ENCODE data around the gene ACTN4.

Gene ACTN4

DNA sequence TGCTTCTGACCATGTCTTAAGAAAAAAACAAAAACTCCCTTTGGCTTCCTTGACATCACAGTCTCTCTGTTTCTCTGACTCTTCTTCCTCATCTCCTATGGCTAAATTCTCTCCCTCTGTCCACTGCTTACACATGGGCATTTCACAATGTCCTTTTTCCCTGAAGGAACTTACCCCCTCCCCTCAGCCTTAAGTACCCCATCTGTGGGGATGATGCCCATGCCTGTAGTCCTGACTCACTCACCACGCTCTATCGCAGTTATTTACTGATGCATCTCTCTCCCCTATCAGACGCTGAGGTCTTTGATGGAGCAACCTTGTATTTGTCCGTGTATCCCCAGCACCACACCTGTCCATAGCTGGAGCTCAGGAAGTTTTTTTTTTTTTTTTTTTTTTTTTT is 32.4 kb downstream of the ACTN4 start:
- DNase-seq, result no peak

DNA sequence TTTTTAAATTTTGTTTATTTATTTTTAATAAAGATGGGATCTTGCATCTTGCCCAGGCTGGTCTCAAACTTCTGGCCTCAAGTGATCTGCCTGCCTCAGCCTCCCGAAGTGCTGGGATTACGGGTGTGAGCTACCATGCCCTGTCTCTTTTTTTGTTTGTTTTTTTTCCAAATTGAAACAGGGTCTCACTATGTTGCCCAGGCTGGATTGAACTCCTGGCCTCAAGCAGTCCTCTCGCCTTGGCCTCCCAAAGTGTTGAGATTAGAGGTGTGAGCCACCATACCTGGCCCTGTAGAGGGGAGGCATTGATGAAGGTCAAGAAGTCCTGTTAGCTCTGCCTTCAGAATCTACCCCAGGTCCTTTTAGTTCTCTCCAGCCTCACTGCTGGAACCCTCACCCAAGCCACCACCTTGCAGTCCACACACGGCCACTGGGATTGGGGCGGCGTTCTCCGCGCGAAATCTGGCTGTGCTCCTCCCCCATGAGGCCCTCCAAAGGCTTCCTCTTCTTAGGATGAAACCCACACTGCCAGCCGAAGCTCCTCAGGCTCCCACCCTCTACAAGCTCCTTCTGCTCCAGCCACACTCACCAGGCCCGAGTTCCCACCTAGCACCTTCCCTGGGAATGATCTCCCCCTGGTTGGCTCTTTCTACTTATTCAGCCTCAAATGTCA is 34.9 kb downstream of the ACTN4 start:
- no peak for DNase-seq

DNA sequence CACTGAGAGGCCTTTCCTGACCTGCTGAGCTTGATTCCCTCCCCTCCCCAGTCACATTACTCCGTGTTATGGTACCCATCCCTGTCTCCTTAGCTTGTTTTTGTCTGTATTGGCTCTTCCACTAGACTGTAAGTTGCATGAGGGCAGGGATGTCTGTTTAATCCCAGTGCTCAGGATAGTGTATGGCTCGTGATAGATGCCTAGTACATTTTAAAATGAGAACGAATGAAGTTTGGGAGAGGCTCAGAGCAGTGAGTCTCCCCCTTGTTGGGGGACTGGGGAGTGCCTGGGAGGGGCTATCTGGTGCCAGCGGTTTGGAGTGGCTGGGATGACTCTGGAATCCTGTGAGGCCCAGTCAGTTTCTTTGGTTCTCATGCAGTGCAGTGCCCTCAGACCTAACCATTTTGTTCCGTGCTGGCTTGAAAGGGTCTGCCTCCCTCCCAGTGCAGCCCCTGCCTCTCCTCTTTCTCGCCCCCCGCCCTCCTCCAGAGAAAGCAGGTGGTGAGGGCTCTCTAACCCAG is 35.5 kb downstream of the ACTN4 start:
- no peak for DNase-seq

DNA sequence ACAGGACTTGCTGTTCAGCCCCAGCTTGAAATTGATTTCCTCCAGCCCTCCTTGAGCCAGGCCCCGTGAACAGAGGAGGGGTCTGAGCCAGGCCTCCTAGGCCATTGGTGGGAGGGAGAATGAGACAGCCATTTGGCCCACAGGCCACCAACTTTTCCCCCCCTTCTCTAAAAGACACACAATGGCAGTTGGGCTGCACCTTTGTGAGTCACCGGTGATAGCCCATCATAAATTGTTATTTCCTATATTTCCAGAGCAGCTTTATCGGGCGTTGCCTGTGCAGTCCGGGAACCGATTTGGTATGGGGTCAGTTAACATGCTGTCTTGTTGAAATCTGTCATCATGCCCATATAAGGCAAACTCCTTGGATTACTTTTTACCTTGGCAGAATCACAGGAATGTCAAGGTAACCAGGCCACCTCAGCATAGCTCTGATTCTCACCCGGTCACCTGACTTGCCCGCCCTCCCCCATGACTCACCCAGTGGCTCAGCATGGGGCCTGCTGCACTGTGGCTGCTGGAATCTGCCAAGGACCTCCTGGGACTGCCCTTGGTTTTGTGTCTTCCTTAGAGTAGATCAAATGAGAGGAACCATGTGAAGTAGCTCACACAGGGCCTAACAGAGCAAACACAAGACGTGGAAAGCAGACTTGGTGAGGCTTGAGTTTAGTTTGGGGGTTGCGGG is 36.1 kb downstream of the ACTN4 start:
- peak; percentile 48 for DNase-seq

DNA sequence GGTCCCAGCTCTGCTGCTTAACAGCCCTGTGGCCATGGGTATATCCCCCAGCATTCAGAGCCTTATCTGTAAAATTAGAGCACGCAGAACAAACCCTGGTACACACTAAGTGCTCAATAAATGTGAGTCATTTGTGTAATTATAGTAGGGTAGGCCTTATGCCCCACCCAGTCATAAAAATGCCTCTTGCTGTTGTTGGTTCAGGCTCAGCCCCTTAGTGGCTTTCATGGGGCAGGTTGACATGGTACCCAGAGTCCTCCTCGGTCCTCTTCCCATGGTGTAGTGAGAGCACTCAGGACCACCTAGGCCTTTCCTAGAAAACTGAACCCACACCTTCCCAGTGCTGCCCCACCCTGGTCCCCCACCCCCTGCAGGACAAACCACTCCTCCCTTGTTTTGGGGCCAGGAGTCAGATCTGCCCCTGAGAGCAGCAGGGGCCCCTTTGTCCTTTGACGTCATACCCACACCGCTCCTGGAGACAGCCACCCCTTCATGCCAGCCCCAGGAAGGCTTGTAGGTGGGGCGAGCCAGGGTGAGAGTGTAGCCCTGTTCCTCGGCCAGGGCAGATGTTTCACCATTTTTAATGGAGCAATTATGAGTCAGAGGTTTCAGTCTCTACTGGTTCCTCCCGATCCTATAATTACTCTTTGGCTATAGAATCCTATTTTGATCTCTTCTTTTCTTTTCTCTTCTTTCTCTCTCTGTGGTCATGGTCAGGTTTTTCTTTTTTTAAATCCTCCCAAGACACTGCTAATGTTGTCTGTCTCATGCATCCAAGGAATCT is 36.8 kb downstream of the ACTN4 start:
- peak; percentile 62 for DNase-seq

DNA sequence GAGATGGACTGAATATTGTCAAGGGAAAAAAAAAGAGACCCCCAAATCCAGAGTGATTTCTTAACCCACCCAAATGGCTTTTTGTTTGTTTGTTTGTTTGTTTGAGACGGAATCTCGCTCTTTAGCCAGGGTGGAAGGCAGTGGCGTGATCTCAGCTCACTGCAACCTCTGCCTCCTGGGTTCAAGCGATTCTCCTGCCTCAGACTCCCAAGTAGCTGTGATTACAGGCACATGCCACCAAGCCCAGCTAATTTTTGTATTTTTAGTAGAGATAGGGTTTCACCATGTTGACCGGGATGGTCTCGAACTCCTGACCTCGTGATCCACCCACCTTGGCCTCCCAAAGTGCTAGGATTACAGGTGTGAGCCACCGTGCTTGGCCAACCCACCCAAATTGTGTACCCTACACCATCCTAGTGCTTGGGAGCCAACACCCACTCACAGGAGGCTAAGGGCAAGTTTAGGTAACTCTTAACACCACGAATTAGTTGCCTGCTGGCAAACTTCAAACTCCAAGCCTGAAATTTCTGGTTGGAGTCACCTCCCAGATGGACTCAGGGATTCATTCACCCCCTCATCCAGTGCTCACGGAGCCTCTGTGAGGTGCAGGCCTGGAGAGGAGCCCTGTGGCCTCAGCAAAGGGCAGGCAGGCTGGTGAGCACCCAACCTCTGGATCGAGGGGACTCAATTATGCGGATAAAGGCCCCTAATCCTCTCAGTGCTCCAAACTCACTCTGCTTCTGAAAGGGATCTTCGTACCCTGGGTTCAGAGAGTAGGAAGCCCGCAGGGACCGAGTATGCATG is 37.6 kb downstream of the ACTN4 start:
- DNase-seq, result no peak

DNA sequence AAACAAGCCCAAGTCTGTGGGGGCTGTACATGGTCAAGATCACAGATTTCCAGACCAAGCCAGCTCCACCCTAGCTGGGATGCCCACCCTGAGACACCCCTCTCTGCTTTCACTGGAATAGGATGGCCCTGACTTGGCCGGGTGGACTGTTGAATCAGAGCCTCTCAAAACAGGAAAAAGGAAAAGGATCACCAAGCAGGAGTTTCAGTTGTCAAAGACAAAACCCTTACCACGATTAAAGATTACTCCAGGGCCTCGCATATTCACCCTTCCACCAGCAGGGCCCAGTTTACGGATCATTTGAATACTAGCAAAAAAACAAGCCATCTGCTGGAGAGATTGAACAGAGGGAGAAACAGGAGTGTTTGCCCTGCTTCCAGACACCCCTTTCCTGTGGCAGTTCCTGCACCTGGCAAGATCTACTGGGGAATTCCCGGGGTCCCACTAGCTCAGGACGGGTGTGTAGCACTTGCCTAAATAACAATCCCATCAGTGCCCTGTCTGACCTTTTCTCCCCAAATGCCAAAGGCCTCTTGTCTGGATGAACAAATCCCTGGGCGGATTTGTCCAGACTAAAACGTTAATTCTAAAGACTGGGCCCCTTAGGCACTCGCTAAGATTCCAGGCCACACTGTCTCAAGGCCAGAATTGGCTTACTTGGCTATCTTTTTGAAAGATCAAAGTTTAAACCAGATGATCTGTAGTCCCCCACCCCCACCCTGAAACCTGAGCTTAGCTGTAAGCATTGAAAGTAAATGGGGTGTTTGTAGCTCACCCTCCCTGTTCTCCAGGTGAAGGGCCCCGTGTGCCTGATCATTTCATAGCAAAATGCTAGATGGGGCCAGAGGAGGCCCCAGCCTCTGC is 38.4 kb downstream of the ACTN4 start:
- DNase-seq, result no peak

DNA sequence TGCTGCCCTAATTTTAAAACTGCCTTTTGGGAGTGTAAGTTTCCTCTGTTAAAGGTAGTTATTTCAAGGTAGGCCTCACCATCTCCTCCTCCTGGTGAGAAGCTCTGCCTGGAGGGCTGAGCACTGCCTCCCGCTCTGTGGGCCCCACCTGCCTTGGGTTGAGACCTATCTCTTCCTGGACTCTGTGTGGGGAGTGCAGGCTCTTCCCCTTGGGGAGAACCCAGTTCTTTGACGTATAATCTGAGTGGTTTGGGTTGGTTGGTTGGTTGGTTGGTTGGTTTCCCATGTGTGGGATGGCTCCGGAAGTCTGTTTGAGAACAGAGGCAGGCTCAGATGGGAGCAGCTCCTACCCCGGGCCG is 39.1 kb downstream of the ACTN4 start:
- DNase-seq, result no peak

DNA sequence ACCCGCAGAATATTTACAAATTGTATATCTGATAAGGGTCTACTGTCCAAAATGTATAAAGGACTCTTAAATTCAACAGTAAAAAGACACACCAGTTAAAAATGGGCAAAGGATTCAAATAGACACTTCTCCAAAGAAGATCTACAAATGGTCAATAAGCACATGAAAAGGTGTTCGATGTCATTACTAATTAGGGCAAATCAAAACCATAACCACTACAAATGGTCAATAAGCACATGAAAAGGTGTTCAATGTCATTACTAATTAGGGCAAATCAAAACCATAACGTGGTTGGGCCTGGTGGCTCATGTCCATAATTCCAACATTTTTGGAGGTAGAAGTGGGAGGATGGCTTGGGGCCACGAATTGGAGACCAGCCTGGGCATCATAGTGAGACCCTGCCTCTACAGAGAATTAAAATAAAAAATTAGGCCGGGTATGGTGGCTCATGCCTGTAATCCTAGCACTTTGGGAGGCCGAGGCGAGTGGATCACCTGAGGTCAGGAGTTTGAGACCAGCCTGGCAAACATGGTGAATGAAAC is 40.5 kb downstream of the ACTN4 start:
- no peak for DNase-seq

DNA sequence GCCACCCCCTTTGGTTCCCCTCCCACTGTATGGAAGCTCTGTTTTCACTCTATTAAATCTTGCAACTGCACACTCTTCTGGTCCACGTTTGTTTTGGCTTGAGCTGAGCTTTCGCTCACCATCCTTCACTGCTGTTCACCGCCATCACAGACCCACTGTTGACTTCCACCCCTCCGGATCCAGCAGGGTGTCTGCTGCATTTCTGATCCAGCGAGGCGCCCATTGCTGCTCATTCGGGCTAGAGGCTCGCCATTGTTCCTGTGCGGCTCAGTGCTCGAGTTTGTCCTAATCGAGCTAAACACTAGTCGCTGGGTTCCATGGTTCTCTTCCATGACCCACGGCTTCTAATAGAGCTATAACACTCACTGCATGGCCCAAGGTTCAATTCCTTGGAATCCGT is 42.7 kb downstream of the ACTN4 start:
- DNase-seq, result no peak

DNA sequence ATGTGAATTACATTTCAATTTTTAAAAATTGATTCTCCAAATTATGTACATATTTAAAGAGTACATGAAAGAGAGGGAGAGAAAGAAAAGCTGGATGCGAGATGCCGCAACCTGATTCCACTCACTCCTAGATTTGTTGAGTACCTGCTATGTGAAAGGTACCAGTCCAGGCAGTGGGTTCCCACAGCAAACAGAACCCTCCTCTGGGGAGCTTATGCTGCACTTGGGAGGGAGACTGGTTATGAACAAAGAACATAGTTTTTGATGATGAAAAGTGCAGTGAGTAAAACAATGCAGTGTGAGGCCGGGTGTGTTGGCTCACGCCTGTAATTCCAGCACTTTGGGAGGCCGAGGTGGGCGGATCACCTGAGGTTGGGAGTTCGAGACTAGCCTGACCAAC is 43.4 kb downstream of the ACTN4 start:
- DNase-seq, result no peak

DNA sequence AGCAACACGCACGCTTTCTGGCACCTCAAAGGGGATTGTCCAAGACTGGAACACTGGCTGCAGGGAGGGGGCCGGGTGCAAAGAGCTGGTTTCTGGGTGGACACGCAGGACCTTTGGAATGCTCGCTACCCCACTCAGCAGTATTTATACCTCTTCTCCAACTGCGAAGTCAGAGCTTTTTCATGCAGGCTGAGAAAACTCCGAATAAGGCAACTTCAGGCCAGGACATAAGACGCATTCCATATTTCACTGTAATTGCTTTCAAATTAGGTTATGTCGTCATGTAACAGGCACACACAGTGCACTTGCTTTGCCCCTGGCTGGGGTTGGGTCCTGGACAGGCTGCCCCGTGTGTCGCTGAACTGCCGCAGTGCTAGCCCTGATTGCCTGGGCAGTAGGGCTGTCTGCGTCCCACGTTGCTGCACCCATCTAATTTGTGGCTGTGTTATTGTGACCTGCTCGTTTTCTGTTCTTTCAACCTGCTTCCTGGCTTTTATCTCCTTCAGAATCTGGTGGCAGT is 44.5 kb downstream of the ACTN4 start:
- DNase-seq, result no peak

DNA sequence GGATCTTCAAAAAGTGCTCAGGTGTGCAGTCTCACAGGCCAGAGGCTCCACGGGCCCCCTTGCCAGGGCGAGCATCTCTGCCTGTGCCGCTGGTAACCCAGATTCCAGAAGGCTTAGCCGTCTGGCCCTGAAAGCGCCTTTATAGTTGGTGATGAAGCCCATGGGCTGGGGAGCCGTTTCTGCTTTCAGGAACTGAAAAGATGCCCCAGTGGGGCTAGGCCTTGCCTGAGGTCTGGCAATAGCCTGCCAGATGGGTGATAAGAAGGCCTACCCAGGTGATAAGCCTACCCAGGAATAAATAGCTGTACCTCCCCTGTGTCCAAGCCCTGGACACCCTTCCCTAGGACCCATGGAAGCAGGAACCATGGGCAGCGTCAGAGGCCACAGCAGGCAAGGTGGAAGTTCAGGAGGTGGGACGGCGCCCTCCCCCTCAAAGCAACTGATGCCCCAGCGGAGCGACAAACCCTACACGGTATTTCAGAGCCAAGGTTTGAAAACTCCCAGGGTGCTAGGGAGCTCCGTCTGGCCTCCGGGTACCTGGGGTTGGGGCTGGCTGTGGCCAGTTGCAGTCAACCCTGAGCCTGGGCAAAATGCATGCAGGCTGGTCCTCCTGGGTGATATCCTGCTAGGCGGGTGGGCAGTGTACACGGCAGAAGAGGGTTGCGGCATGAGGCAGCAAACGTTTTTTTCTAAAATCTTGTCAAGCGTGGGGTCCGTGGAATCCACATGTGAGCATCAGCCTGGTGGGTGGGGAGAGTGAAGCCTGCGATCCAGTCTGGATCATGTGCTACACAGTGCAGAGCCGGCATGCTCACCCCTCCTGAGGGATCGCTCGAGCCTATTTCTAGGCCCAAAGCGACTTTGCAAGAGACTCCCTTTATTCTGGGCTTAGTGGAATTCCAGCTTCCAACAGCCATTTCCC is 45.3 kb downstream of the ACTN4 start:
- DNase-seq, result no peak

DNA sequence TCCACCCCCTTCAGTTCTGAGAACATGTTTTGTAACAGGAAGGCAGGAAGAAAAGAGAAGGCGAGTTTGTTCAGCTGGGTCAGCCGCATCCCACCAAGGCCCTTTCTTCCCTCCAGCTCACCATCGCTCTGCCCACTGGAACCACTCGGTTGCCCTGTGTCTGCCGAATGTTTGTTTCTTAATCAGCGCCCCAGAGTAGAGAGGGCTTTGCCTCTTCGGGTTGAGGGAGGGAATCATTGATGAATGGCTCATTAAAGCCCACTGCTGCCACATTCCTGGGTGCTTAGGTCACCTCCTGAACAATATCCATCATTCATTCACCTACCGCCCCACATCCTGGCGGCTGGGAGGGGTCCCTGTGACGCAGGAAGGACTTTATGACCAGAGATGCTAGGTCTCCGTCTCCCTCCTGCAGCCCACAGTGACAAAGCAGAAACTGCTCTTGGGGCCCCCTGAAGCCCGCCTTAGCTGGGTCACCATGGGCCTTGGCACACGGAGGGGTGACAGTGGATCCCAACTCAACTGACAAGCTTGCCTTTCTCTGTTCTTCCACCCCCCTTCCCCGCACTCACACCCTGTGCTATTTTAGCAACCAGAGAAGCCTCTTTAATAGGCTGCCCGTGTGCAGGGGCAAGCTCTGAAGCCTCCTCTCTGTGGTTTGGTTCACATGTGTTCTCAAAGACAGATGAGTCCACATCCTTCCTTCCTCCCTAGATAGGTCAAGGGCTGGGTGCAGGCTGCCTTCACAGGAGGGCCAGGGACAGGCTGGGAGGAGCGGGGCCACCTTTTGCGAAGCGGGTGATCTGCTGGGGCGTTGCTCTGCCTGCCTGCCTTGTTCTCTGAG is 46.2 kb downstream of the ACTN4 start:
- no peak for DNase-seq

DNA sequence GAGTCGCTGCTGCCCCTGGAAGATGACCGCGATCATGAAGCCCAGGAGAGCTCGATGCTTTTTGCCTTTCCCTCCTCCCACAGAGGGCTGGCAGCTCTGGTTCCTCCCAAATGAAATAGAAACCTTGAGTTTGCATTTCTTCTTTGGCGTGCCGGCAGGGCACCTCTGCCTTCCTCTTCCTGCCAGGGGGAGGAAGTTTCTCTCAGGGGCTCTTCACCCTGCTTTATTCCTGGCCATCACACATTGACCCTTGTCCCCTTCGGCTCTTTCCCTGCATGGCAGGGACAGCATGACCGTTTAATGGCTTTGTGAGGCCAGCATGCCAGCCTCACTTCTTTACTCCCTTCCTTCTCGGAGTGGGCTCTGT is 47.9 kb downstream of the ACTN4 start:
- no peak for DNase-seq

DNA sequence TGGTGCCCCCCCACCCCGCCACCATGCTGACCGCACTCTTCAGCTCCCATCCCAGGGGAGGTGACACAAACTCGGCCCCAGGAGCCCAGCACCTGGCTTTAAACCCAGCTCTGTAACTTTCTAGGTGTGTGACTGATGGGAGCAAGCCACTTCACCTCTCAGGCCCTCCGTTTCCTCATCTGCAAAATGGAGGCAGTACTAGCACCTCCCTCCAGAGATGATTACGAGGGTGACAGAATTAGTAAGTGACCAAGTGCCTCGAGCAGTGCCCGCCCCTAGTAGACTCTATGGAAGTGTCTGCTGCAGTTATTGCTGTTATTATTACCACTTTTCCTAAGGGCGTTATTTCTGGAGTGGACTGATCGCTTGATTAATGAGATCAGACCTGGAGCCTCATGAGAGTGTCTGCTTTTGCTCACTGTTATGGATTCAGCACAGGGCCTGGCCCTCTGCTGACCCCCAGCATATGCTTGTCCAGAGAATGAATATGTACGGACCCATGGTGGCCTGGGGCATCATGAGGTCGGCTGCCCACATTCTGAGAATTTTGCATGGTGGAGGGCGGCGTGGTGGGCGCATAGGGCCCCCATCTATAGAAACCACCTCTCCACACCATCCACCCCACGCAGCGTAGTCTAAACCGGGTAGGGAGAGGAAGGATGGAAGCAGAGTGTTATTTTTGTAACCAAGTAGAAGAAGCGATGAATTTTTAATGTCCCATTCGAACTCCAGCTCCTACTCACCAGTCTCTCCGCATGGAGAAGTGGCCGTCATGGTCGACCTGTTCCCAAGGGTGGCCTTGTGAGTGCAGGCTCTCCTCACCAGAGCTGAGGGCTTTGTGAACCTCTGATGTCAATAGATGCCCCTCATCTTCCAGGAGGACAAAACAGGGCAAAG is 48.6 kb downstream of the ACTN4 start:
- DNase-seq, result no peak

DNA sequence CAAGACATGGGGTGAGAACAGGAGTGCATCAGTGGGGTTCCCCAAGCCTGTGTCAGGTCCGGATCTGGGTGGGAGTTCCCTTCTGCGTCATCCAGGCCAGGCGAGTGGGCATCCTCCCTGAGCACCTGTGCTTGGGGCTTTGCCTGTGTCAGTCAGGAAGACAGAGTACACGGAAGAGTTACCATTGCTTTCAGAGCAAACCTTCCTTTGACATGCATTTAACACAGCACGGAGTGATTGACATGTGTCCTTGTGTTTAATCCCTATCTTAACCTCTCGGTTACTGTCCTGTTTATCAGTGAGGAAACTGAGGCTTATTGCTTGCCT is 49.2 kb downstream of the ACTN4 start:
- DNase-seq, result no peak

DNA sequence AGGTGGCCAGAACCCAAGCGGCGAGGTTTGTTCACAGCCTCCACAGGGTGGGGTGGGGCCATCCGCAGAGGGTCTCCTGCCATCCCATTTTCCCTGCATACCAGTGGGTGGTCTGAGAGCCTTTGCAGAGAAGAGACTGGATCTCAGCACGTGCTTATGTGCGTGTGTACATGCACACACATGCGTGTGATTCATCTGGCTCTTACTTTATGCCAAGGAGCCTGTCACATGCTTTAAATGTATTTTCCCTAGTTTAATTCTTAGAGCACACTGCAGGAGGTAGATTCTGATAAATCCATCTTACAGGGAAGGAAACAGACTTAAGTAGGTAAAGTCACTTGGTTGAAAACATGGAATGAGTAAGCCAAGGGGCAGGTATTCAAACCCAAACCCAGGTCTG is 49.7 kb downstream of the ACTN4 start:
- no peak for DNase-seq

DNA sequence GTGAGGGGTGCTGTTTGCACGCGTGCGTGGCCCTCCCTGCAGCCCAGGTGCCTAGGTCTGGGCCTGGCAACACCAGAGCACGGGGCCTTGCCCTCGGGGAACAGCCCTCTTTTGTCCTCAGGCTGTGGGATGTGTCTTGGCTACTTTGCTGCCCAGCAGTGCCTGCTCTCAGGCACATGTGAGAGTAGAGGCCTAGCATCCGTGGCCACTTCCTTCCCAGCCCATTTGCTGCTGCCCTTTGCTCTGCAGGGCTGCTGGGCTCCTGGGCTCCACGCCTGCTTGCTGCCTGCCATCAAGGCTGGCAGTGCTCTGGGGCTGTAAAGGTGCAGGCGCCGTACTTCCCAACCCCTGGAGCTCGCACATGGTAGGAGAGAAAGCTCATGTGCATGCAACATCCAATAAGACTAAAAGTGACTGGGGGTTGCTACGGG is 50.2 kb downstream of the ACTN4 start:
- DNase-seq, result no peak
